ENCODE data around the gene MPHOSPH6. TPM values are rescaled to one million over a fixed set of nuclear protein-coding genes. Genes with fewer than 3 reads are reported as not detected.
A peak's percentile ranks its signal among the peaks of the same experiment; 100 is the strongest.

Gene MPHOSPH6
- total and polyA plus RNA-seq, 8 donors: 23.1 to 41.7 (median 35.9) TPM

DNA sequence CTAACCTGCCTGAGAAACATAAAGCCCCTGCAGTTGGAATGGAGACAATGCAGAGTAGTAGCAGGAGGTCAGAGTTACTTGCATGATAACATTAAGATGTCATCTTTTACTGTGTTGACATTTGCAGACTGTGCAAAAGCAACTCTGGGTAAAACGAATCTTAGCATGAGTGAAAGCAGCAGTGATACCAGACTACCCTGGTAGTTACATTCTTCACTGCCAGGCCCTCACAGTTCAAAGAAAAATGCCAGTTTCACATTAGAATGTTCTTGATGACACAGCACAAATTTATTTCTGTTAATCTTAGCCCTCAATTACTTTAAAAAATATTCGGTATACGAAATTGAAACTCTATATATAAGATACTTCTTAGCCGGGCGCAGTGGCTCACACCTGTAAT lies 12.2 kb downstream of the MPHOSPH6 start:
- H3K4me3 ChIP-seq: no peak overlapping the region
- ATAC-seq: peak; percentile 33
- peaks cover 0 to 20% of the 10 kb centered on the region in 2 donors for H3K4me1 ChIP-seq
- peaks cover 0 to 46% of the 10 kb centered on the region in 2 donors for H3K36me3 ChIP-seq
- no peaks in the 10 kb centered on the region for H3K27me3 ChIP-seq
- no peaks in the 10 kb centered on the region for H3K9me3 ChIP-seq
- DNase-seq: no peak
- TF ChIP-seq, protein P1, sequence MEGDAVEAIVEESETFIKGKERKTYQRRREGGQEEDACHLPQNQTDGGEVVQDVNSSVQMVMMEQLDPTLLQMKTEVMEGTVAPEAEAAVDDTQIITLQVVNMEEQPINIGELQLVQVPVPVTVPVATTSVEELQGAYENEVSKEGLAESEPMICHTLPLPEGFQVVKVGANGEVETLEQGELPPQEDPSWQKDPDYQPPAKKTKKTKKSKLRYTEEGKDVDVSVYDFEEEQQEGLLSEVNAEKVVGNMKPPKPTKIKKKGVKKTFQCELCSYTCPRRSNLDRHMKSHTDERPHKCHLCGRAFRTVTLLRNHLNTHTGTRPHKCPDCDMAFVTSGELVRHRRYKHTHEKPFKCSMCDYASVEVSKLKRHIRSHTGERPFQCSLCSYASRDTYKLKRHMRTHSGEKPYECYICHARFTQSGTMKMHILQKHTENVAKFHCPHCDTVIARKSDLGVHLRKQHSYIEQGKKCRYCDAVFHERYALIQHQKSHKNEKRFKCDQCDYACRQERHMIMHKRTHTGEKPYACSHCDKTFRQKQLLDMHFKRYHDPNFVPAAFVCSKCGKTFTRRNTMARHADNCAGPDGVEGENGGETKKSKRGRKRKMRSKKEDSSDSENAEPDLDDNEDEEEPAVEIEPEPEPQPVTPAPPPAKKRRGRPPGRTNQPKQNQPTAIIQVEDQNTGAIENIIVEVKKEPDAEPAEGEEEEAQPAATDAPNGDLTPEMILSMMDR (IDR thresholded peaks at IDR 0.05): no peak
- intact Hi-C loops (cut with DNase I): no loop called here
- H3K27ac ChIP-seq: peak overlapping the region in 1 of 2 donors; percentile 33

DNA sequence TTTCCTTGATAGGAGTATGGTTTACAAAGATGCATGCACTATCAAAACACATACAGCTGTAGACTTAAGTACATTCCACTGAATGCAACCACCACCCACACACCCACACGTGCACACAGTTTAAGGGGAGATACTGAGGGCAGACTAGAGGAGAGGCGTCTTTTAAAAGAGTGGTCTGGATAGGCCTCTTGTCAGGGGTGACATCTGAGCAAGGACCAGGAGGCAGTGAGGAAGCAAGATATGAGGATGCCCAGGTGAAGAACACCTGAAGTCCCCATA lies 12.6 kb downstream of the MPHOSPH6 start:
- Histone ChIP-seq H3K27ac (peak overlapping the region; percentile 33 to 35), H3K36me3 (peaks cover 0 to 45% of the 10 kb centered on the region in 2 donors), H3K4me3 (no peak overlapping the region), H3K4me1 (peaks cover 0 to 20% of the 10 kb centered on the region in 2 donors), H3K27me3 (no peaks in the 10 kb centered on the region), H3K9me3 (no peaks in the 10 kb centered on the region)
- intact Hi-C loops (cut with DNase I): no loop called here
- ATAC-seq (peak; percentile 29), DNase-seq (no peak)
- TF ChIP-seq, protein P1 (IDR thresholded peaks at IDR 0.05): no peak

DNA sequence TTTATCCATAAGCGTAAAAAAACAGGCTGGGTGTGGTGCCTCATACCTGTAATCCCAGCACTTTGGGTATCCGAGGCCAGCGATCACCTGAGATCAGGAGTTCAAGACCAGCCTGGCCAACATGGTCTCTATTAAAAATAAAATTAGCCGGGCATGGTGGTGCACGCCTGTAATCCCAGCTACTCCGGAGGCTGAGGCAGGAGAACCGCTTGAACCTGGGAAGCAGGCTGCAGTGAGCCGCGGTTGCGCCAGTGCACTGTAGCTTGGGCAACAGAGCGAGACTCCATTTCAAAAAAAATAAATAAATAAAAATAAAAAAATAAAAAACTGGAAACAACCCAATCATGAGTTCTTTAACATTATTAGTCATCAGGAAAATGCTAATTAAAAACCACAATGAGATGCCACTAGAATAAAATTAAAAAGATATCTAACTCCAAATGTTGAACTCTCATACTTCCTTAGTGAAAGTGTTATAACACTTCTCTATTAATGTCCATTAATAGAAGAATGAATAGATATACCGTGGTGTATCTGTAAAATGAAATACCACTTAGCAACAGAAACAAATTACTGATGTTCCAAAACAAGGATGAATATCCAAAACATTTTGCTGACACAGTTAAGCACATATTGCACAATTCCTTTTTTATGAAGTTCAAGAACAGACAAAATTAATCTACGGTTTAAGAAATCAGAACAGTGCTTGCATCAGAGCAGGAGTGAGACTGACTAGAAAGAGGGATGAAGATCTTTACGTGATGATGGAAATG lies 13.1 kb downstream of the MPHOSPH6 start:
- peak; percentile 59 for ATAC-seq

DNA sequence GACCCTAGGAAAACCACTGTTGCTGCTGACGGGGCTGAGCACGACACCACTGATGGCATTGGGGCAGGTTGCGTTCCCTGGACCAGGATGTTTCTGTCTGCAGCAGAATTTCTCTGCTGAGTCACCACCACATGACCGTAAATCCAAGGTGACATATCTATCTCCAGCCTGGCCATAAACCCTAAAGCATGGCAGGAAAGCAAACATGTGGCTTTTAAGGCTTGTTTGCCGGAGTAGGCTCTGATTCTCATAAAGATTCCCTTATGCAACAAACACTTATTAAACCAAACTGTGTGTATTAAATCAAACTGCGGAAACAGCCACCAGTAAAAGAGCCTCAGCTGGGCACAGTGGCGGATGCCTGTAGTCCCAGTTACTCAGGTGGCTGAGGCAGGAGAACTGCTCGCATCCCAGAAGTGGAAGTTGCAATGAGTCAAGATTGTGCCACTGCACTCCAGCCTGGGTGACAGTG lies 17.3 kb downstream of the MPHOSPH6 start:
- intact Hi-C loops (cut with DNase I): no loop called here
- ATAC-seq (no peak), DNase-seq (no peak)
- Histone ChIP-seq H3K27ac (no peak overlapping the region), H3K4me3 (no peak overlapping the region), H3K27me3 (no peaks in the 10 kb centered on the region), H3K9me3 (no peaks in the 10 kb centered on the region), H3K36me3 (peaks cover 0 to 37% of the 10 kb centered on the region in 2 donors), H3K4me1 (peaks cover 0 to 16% of the 10 kb centered on the region in 2 donors)
- TF ChIP-seq, protein P1 (IDR thresholded peaks at IDR 0.05): no peak

More for the DNA sequence above, 13.1 kb downstream of the MPHOSPH6 start:
- TF ChIP-seq, protein P1 (IDR thresholded peaks at IDR 0.05): no peak
- H3K4me1 ChIP-seq: peaks cover 0 to 20% of the 10 kb centered on the region in 2 donors
- no peak overlapping the region for H3K4me3 ChIP-seq
- H3K36me3 ChIP-seq: peaks cover 0 to 39% of the 10 kb centered on the region in 2 donors
- no peaks in the 10 kb centered on the region for H3K9me3 ChIP-seq
- no peaks in the 10 kb centered on the region for H3K27me3 ChIP-seq
- H3K27ac ChIP-seq: peak overlapping the region; percentile 33 to 35
- intact Hi-C loops (cut with DNase I): no loop called here
- peak in 2 of 4 donors; percentile 18 to 37 for DNase-seq

DNA sequence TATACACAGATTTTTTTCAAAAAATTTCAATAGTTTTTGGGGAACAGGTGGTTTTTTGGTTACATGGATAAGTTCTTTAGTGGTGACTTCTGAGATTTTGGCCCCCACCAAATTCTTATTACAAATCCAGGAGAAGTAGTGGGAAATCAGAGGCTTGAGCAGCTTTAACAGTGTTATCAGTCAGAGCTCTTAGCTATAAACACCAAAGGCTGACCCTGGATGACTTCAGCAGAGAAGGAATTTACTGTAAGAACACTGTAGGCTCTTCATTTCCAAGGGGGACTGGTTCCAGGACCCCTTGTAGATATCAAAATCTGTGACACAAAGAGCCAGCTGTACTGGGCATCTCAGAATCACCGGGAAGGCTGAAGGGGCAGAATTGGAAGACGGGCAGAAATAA lies 17.8 kb downstream of the MPHOSPH6 start:
- no peaks in the 10 kb centered on the region for H3K27me3 ChIP-seq
- H3K4me3 ChIP-seq: no peak overlapping the region
- DNase-seq (no peak), ATAC-seq (no peak)
- H3K4me1 ChIP-seq: peaks cover 0 to 11% of the 10 kb centered on the region in 2 donors
- H3K27ac ChIP-seq: no peak overlapping the region
- intact Hi-C loops (cut with DNase I): no loop called here
- H3K36me3 ChIP-seq: peaks cover 0 to 42% of the 10 kb centered on the region in 2 donors
- TF ChIP-seq, protein P1 (IDR thresholded peaks at IDR 0.05): no peak
- H3K9me3 ChIP-seq: no peaks in the 10 kb centered on the region
